Stimulated activated CD8-positive, alpha-beta memory T cell treated with anti-CD3 and anti-CD28 coated beads, Interleukin-7, amount 100 ng/mL, for 48 hours (primary cell): Measurements from ENCODE around the gene COL19A1.
"Not testable (repeated sequence)": the region's sequence is repeated elsewhere in the genome, so short reads cannot be mapped to it uniquely, and the experiment has no call there.

Experiments used
- DNase-seq, 2 donors: peaks; one replicate each; pipeline ENCODE4 v3.0.0-alpha.2; 2020; ENCODE audit warnings: low read depth in 1 of 2; ENCODE audit errors: extremely low read depth in 1 of 2

COL19A1 gene

DNA sequence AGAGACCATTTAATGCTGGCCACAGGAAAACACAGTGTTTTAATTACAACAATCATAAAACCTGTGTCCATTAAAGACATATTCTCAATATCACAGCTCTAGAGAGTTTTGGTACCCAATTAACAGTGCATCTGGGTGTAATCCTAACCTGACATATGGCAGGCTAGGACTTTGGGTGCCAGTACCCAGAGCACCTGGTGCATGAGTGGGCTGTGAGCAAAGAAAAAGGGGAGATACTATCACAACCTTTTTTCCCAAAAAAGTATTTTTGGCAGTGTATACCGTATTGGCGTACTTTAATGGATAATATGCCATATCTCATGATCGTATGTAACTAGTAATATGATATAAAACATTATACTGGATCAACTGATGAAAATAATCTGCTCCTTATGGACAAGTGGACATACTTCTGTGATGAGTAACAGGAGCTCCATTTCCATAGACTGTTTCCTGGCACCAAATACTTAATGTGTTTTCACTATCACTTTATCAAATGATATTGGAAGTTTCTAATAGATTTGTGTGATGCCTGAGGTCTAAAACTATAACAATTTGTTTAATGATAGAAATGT lies 91.7 kb downstream of the COL19A1 start:
- no peak for DNase-seq

DNA sequence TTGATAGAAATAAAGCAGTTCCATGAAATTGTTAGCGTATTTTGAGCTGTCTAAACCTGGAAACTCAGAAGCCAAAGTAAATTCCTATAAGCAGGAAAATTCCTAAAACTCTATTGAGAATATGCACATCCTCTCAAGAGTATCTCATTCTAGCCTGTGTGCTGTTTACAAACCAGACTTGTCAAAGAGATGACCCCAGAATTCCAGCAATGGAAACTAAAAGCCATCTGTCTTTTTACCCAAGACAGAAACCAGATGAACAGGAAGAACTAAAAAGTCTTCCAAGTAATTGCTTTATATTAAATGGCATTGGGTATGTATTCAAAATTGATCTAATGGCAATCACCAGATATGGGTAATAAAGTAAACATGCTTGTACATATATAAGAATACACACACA lies 92.6 kb downstream of the COL19A1 start:
- no peak for DNase-seq

DNA sequence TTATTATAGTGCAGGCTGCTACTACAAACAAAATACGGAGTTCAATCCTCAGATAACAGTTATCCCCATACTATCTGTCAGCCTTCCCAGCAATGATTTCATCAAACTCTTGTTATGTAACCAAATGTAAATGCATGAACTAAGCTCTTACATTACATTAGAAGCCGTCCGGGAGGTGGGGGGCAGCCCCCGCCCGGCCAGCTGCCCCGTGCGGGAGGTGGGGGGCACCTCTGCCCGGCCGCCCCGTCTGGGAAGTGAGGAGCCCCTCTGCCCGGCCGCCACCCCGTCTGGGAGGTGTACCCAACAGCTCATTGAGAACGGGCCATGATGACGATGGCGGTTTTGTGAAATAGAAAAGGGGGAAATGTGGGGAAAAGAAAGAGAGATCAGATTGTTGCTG lies 99.6 kb downstream of the COL19A1 start:
- not testable (repeated sequence) for DNase-seq

GRCh38 chr6:69973138-69973537 lies 106.8 kb downstream of the COL19A1 start:
- DNase-seq = no peak

DNA sequence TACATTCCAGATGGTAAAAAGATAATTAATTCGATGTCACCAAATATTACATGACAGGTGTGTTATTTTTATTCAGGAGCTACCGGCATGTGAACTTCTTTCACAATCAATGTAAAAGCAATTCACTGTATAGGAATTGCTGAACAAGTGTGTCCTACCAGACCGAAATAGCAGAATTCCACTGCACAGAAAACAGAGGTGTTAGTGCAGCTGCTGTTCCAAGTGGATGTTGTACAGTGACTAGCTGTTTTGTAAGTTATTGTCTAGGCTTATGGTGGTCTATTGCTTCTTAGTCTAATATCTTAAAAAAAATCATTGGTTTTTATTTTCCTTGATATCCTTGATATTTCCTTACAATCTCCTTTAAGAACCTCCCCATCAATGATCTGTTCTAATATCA lies 107.4 kb downstream of the COL19A1 start:
- DNase-seq = no peak

DNA sequence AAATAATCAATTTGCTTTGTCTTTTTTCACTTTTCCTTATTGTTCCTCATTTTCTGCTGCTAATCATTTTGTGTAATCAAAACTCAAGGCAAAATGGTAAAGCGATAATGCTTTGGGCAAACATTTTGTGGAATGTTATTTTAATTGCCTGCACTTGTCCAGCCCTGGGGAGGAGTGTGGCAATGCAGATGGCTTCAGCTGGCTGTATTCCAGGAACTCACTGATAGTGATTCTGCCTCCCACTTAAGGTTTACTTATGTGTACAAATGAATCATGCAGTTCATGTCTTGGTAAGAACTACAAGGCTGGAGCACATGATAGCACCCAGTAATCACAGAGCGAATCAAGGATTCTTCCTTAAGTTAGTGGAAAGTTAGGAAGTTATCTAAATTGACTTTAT lies 107.8 kb downstream of the COL19A1 start:
- DNase-seq = no peak

DNA sequence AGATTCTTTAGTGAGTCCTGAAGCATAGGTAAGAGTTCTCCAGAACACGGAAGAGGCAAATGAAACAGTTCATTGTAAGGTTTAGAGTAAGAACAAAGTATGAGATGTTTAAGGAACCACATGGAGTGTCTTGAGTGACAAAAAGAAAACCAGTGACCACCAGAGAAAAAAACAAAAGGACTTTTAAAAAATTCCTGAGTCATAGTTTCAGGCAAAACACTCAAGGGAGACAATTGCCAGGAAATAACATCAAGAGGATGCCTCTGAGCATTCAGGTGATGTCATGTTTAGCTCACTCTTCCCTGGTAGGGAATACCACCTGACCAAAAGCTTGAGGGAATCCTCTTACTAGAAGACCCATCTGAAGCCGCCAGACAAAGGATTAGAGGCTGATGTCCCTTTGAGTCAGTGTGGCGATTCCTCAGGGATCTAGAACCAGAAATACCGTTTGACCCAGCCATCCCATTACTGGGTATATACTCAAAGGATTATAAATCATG lies 110.3 kb downstream of the COL19A1 start:
- DNase-seq = no peak

DNA sequence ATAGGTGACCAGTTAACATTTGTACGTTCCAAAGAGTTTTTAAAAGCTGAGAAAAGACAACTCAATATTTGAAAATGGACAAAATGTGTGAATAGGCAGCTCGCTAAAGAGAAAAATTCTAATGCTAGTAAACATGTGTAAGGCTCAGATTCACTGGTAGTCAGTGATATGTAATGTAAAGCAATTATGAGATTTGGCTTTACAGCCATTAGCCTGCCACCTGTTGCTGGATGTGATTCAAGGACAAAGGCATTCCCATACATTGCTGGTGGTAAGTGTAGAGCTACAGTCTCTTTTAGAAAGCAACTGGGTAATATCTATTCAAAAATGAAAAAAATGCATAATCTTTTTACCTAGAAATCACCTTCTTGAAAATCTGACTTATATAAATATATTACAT lies 114.3 kb downstream of the COL19A1 start:
- DNase-seq = no peak

DNA sequence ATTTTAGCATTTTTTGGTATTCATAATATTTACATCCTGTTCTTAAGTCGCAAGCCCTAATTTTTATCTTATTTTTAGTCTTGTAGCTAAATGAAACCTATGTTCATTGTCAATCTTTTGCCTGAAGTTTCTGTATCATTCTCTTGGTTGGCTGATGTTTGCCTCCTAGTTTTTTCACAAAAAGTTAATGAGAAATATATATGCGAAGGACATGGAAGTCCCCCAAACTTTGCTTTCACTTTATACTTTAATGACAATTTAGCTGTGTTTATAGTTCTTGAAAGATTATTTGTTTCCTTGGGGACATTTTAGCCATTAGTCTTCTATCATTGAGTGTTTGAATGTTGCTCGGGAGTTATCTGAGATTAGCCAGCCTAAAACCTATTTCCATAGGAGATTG lies 118.2 kb downstream of the COL19A1 start:
- DNase-seq = no peak

DNA sequence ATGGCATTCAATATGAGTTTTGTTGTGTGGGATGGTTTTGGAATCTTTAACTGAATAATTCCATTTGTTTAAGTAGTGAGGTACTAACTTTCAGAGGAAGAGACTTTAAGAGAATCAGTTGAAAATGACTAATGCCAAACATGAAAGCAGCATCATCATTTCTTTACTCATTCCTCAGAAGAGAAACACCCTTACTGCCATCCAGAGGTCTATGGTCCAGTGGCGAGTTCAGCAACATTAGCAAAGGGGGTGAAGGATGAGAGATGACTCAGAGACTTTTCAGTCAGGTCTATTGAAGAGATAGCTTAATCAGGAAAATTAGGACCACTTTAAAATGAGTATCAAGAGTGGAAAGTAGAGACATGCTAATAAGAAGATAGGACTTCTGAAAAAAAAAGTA lies 118.8 kb downstream of the COL19A1 start:
- no peak for DNase-seq

DNA sequence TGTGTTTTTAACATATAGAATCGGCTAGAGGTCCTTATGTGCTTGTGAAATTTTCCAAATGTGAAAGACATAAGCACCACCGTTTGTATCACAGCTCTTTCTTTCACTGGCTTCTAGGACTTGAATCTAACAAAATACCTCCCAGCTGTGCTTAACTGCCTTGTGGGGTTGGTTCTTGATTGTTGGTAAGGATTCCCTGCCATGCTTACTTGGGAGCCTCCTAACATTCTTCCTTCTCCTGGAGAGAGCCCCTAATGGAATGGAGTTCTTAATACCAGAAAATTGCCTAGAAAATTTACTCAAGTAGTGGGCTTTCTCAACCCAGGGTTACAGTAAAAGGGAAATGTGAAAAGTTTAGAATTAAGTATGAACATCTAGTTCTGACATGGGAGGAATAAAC lies 121.2 kb downstream of the COL19A1 start:
- DNase-seq = no peak

- DNase-seq = no peak
Observed at GRCh38 chr6:69988458-69989126, 122.2 kb downstream of the COL19A1 start.

DNA sequence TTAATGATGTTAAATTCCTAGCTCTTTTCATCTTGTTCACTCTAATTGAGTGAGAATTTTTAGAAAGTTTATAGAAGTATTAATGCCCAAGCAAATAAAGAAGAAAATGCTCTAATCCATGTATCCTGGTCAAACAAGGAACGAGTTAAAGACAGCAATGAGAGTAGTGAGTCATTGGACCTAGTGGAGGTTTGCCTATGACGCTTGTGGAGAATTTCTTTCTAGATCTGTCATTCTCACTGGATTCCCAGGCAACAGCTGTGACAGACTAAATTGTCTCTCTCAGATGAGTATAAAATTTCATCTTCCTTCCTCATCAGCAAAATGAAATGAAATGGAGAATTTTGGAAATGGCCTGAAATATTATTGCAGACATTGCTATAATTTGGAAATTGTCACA lies 127.9 kb downstream of the COL19A1 start:
- DNase-seq = no peak

DNA sequence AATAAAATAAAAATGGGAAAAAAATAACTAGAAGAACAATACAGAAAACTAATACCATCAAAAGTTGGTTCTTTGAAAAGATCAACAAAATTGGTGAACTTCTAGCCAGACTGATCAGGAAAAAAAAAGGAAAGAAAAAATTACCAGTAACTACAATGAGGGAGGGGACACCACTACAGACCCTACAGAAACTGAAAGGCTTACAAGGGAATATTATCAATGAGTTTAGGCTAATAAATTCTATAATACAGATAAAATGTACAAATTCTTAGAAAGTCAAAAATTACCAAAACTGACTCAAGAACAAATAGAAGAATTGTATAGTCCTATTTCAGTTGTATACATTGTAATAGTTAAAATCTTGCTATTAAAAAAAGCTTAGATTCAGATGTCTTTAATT lies 141.8 kb downstream of the COL19A1 start:
- no peak for DNase-seq

DNA sequence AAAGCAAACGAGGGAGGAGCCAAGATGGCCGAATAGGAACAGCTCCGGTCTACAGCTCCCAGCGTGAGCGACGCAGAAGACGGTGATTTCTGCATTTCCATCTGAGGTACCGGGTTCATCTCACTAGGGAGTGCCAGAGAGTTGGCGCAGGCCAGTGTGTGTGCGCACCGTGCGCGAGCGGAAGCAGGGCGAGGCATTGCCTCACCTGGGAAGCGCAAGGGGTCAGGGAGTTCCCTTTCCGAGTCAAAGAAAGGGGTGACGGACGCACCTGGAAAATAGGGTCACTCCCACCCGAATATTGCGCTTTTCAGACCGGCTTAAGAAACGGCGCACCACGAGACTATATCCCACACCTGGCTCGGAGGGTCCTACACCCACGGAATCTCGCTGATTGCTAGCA lies 144.0 kb downstream of the COL19A1 start:
- DNase-seq = not testable (repeated sequence)

DNA sequence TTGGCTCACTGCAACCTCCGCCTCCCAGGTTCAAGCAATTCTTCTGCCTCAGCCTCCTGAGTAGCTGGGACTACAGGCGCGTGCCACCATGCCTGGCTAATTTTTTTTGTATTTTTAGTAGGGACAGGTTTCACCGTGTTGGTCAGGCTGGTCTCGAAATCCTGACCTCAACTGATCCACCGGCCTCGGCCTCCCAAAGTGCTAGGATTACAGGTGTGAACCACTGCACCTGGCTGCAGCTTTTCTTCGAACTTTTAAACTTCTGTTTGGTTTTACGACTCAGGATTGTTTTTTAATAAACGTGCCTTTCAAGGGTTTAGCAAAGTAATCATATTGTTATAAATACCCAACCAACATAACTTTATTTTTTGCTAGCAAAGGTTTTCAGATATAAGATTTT lies 156.8 kb downstream of the COL19A1 start:
- not testable (repeated sequence) for DNase-seq

DNA sequence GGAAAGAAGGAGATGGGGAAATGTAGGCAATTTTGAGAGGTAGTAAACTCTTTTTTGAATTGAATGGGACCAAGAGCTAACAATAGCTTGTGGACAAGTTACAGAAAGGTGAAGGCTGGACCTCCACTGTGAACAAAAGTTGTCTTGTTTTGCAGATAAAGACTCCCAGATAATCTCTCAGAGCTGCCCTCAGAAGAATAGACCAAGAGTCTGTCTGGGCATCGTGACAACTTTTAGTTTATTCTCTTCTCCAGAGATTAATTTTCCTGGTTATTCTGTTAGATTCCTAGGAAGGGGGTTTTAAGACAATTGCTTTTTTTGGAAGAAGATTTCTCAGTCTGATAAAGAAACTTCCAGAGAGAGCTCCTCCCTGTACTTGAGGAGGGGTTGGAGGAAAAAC lies 161.9 kb downstream of the COL19A1 start:
- DNase-seq = no peak

DNA sequence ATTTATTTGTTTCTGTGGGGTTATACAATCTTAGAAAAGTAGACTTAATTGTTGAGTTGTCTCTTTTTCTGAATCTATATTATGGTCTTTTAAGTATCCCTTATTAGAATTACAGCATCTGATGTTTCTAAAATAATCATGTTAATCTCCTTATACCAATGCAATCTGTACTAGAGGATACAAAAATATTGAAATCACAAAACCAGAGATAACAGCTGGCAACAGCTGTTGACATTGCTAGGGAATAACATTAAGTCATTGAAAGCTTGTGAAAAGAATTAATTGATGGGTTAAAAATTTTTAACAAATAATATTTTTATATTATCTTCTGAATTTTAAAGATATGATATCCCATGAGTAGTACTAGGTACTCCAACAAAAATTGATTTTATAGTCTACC lies 162.6 kb downstream of the COL19A1 start:
- no peak for DNase-seq

GRCh38 chr6:70033781-70034180 lies 167.4 kb downstream of the COL19A1 start:
- DNase-seq = no peak

DNA sequence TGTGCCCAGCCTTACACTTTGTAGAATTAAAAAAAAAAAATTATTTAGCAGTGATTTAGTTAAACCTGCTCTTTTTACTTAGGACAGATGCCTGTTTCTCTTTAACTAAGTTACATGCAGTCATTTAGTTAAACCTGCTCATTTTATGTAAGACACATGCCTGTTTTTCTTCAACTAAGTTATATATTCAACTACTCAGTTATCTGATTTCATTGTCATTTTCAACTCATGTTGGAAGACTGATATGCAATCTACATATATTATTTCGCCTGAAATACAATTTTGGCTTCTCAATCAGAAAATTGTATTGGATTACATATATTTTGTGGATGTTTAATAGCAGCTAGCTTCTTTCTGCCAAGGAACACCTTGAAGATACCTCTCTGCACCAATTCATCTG lies 171.1 kb downstream of the COL19A1 start:
- DNase-seq = no peak

GRCh38 chr6:70040766-70041165 lies 174.4 kb downstream of the COL19A1 start:
- DNase-seq = no peak

- no peak for DNase-seq
Observed at GRCh38 chr6:70041411-70041810, 175.1 kb downstream of the COL19A1 start.

DNA sequence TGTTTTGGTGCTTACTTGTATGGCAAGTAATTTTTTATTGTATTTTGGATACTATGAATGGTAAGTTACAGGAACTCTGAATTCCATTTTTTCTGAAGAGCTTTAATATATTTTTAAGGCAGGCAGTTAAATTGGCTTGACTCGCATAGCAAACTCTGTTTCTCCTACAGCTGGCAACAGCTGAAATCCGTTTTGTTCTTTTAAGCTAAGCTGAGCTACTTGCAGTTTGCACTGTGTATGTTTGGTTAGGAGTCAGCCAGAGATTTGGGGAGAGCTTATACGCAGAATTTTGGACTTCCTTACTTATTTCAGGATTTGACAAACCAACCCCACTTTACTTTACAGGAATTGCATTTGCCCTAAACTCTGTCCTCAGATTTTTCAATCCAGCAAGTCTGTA lies 179.1 kb downstream of the COL19A1 start:
- DNase-seq = no peak
